HG03354 (cell line): Measurements from ENCODE around the gene TAF3.
"Not testable (repeated sequence)": the region's sequence is repeated elsewhere in the genome, so short reads cannot be mapped to it uniquely, and the experiment has no call there.

ENCODE experiments used
- ATAC-seq: cut with Tn5 transposase; IDR thresholded peaks from one replicate; pipeline ENCODE4 v1.9.1; 2021; ENCODE audit warnings: mild to moderate bottlenecking; ENCODE audit not compliant: unreplicated experiment, poor library complexity, severe bottlenecking

The TAF3 gene

GRCh38 chr10:8013006-8013405, 194.7 kb downstream of the TAF3 start:
- no peak for ATAC-seq

GRCh38 chr10:8013619-8014018, 195.3 kb downstream of the TAF3 start:
- ATAC-seq, result no peak

GRCh38 chr10:8014649-8015048, 196.3 kb downstream of the TAF3 start:
- ATAC-seq, result no peak

GRCh38 chr10:8017277-8017676, 199.0 kb downstream of the TAF3 start:
- no peak for ATAC-seq

GRCh38 chr10:8023321-8023720, 205.0 kb downstream of the TAF3 start:
- ATAC-seq, result no peak

GRCh38 chr10:8023851-8024250, 205.5 kb downstream of the TAF3 start:
- ATAC-seq, result no peak

GRCh38 chr10:8026349-8027259, 208.3 kb downstream of the TAF3 start:
- ATAC-seq, result no peak

GRCh38 chr10:8031211-8031610, 212.9 kb downstream of the TAF3 start:
- ATAC-seq, result not testable (repeated sequence)

- no peak for ATAC-seq
Observed at GRCh38 chr10:8032558-8032957, 214.3 kb downstream of the TAF3 start.

GRCh38 chr10:8033812-8034465, 215.6 kb downstream of the TAF3 start:
- ATAC-seq, result no peak

- no peak for ATAC-seq
Observed at GRCh38 chr10:8034466-8035005, 216.2 kb downstream of the TAF3 start.

GRCh38 chr10:8035006-8035640, 216.8 kb downstream of the TAF3 start:
- no peak for ATAC-seq

- no peak for ATAC-seq
Observed at GRCh38 chr10:8035641-8036470, 217.6 kb downstream of the TAF3 start.

GRCh38 chr10:8036506-8037198, 218.3 kb downstream of the TAF3 start:
- ATAC-seq, result no peak

- ATAC-seq, result no peak
Observed at GRCh38 chr10:8037199-8037801, 219.0 kb downstream of the TAF3 start.

- no peak for ATAC-seq
Observed at GRCh38 chr10:8037941-8038894, 219.9 kb downstream of the TAF3 start.

- ATAC-seq, result no peak
Observed at GRCh38 chr10:8039321-8039881, 221.1 kb downstream of the TAF3 start.
